Measurements from ENCODE around the gene PCDH15. TPM values are rescaled to one million over a fixed set of nuclear protein-coding genes. Genes with fewer than 3 reads are reported as not detected.

Gene PCDH15
- total and polyA plus RNA-seq, 2 of the 8 experiments (the other 6 are each of a cell fraction or from before 2014, with no cell fraction given) = 0.11 TPM; not detected in 1

- H3K4ac ChIP-seq (replicated peaks; ENCODE audit: insufficient read length, low read depth, low read length) = no peak overlapping the region
- H3K27me3 ChIP-seq (replicated peaks in 1 of 4; ENCODE audit: control insufficient read depth in 3 of 4, extremely low read depth in 1 of 4, insufficient read depth in 3 of 4, low read length in 3 of 4) = no peaks in the 10 kb centered on the region
- no peak overlapping the region for H2BK15ac ChIP-seq (ENCODE audit: low read length)
- no peak overlapping the region for H2BK5ac ChIP-seq (ENCODE audit: low read depth, low read length)
- POLR2A ChIA-PET (ENCODE audit: partially characterized antibody) = no interaction called here
- no peaks in the 10 kb centered on the region for H4K20me1 ChIP-seq (replicated peaks in 1 of 2; ENCODE audit: control insufficient read depth in 1 of 2, insufficient read depth in 2 of 2, low read length in 2 of 2)
- H3K36me3 ChIP-seq (ENCODE audit: control insufficient read depth in 2 of 4, insufficient read depth in 4 of 4, low read length in 3 of 4) = peaks cover 0 to 4% (median 0%) of the 10 kb centered on the region in 4 experiments; a peak in 1 of 8 replicates
- no peak overlapping the region for H3K27ac ChIP-seq (ENCODE audit: low read depth, low read length)
- no peak overlapping the region for H2AK5ac ChIP-seq (ENCODE audit: low read depth, low read length)
- H4K8ac ChIP-seq (ENCODE audit: extremely low read depth, insufficient read depth, low read length) = no peak overlapping the region
- no peak overlapping the region for H4K5ac ChIP-seq (ENCODE audit: insufficient read length, low read depth, low read length)
- CTCF ChIA-PET (ENCODE audit: partially characterized antibody) = interaction anchor here (0.5 kb wide), 1 partner anchor 83 kb away, joined by 3 read pairs; no protein-coding TSS in a partner anchor
- no peak overlapping the region for H3K23ac ChIP-seq (ENCODE audit: insufficient read length)
- H3K9ac ChIP-seq (replicated peaks in 1 of 4; ENCODE audit: extremely low read depth in 1 of 4, low read depth in 3 of 4, low read length in 3 of 4) = no peak overlapping the region
- no peak overlapping the region for H3K4me3 ChIP-seq (ENCODE audit: extremely low read depth in 1 of 4, insufficient read depth in 2 of 4, low read depth in 3 of 4, low read length in 4 of 4)
- no peaks in the 10 kb centered on the region for H3K4me1 ChIP-seq (replicated peaks in 1 of 4; ENCODE audit: control insufficient read depth in 3 of 4, insufficient read depth in 4 of 4, low read length in 3 of 4)
- no peak overlapping the region for H2AFZ ChIP-seq (ENCODE audit: low read length)
- H2BK12ac ChIP-seq (ENCODE audit: low read depth, low read length) = no peak overlapping the region
- no peak overlapping the region for H2BK20ac ChIP-seq (ENCODE audit: low read length)
- no peak overlapping the region for H3K56ac ChIP-seq (replicated peaks; ENCODE audit: insufficient read length, low read depth, low read length)
- FAIRE-seq = no peak
- no peaks in the 10 kb centered on the region for H3K23me2 ChIP-seq (ENCODE audit: low read depth, low read length)
- WGBS, 2 experiments (ENCODE audit: extremely low coverage in 1 of 2, insufficient coverage in 1 of 2, insufficient read length in 1 of 2, insufficient replicate concordance in 2 of 2, low coverage in 1 of 2, low lambda C conversion rate in 2 of 2, missing lambda C conversion rate in 1 of 2) = 100% methylated on average over 1 of the region's 28 CpGs; no CpG with 5 or more reads in 1 of the 2 experiments
- H2BK120ac ChIP-seq (replicated peaks; ENCODE audit: low read depth, low read length) = no peak overlapping the region
- no peaks in the 10 kb centered on the region for H3K79me2 ChIP-seq (ENCODE audit: control insufficient read depth in 1 of 2, insufficient read depth in 2 of 2, low read length in 2 of 2)
- TF ChIP-seq KDM4A (IDR thresholded peaks at IDR 0.05; ENCODE audit: low read depth, low read length, severe bottlenecking) (no peak), SIX5 (IDR thresholded peaks at IDR 0.05; ENCODE audit: low read depth, low read length) (no peak), POLR2AphosphoS5 (IDR thresholded peaks at IDR 0.05; ENCODE audit: low read depth, low read length) (no peak), NANOG (IDR thresholded peaks at IDR 0.05; ENCODE audit: insufficient read depth, low read depth, low read length, poor library complexity, severe bottlenecking) (no peak), CEBPB (IDR thresholded peaks at IDR 0.05; ENCODE audit: low read depth, low read length) (no peak), TBP (IDR thresholded peaks at IDR 0.05; ENCODE audit: low read depth, low read length) (no peak), CBX5 (IDR thresholded peaks at IDR 0.05; ENCODE audit: low read depth, low read length) (no peak), CREB1 (IDR thresholded peaks at IDR 0.05) (no peak), TEAD4 (IDR thresholded peaks at IDR 0.05; ENCODE audit: low read depth, low read length) (no peak), SUZ12 (IDR thresholded peaks at IDR 0.05; ENCODE audit: low read length) (no peak), USF2 (IDR thresholded peaks at IDR 0.05; ENCODE audit: low read length) (no peak), TAF1 (IDR thresholded peaks at IDR 0.05; ENCODE audit: low read depth, low read length) (no peak), SP4 (IDR thresholded peaks at IDR 0.05; ENCODE audit: low read length) (no peak)
- H3K4me2 ChIP-seq (ENCODE audit: insufficient read depth in 1 of 2, low read depth in 2 of 2, low read length in 2 of 2) = no peak overlapping the region
- no peak overlapping the region for H3K18ac ChIP-seq (ENCODE audit: extremely low read depth, low read length)
- H3K9me3 ChIP-seq (ENCODE audit: insufficient read depth in 2 of 2, low read depth in 1 of 2, low read length in 1 of 2) = peaks cover 4 to 9% of the 10 kb centered on the region in 2 experiments; a peak in 3 of 4 replicates
- no peaks in the 10 kb centered on the region for H3K79me1 ChIP-seq (ENCODE audit: low read depth, low read length)
- no peak for DNase-seq (ENCODE audit: low read depth in 1 of 2, low spot score in 2 of 2)
- H4K91ac ChIP-seq (replicated peaks; ENCODE audit: insufficient read length, low read length) = no peak overlapping the region
- H3K14ac ChIP-seq (ENCODE audit: insufficient read length) = no peak overlapping the region
Observed at GRCh38 chr10:53990799-53991238, 810.2 kb downstream of the PCDH15 start.
